SH-SY5Y (cell line): ENCODE data around the gene DNAH17.

Experiments used
- GATA2 ChIP-seq: IDR thresholded peaks from 2 replicates; pipeline ENCODE4 v1.6.1; 2011; ENCODE audit warnings: mild to moderate bottlenecking, low read depth, low read length
- GATA3 ChIP-seq: IDR thresholded peaks from 2 replicates; pipeline ENCODE4 v1.6.1; 2011; ENCODE audit warnings: low read depth, mild to moderate bottlenecking, low read length, moderate library complexity

- TF ChIP-seq GATA2 = no peak
- TF ChIP-seq GATA3 = no peak
These were observed 30.2 kb downstream of the DNAH17 start for GRCh38 chr17:78547035-78547434.
